Choroid plexus epithelial cell (primary cell): ENCODE measurements around the gene ZNF689.

Source experiments
- DNase-seq: peaks from one replicate; pipeline ENCODE4 v3.0.0-alpha.2; 2010; ENCODE audit warnings: low read depth
- H3K4me3 ChIP-seq: 2 replicates; pipeline ENCODE4 v1.5.1; 2011; ENCODE audit warnings: low read depth, mild to moderate bottlenecking, control low read depth, low read length, moderate library complexity
- CTCF ChIP-seq: conservative IDR thresholded peaks from 2 replicates; pipeline ENCODE4 v1.5.1; 2011; ENCODE audit warnings: low read depth, mild to moderate bottlenecking, control low read depth, inconsistent platforms, low read length, moderate library complexity

ZNF689 gene

DNA sequence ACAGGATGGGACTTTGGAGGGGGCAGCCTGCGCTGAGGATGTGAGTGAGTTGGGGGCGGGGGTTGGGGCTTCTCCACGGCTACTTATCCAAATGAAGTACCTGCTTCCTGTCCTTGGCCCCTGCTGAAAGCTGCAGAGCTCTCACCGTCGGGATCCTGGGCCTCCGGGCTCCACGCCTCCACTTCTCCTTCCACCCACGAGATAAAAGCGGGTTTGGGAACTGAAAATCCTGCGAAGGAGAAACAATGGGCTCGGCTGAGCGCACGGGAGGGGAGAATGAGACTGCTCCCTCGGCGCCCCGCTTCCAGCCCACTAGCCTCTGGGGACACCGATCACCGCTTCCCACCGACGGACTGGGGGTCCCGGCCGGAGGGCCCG is 25.2 kb downstream of the ZNF689 start:
- DNase-seq, result peak; percentile 24
- TF ChIP-seq CTCF, result no peak
- peak overlapping the region; percentile 85 for H3K4me3 ChIP-seq

DNA sequence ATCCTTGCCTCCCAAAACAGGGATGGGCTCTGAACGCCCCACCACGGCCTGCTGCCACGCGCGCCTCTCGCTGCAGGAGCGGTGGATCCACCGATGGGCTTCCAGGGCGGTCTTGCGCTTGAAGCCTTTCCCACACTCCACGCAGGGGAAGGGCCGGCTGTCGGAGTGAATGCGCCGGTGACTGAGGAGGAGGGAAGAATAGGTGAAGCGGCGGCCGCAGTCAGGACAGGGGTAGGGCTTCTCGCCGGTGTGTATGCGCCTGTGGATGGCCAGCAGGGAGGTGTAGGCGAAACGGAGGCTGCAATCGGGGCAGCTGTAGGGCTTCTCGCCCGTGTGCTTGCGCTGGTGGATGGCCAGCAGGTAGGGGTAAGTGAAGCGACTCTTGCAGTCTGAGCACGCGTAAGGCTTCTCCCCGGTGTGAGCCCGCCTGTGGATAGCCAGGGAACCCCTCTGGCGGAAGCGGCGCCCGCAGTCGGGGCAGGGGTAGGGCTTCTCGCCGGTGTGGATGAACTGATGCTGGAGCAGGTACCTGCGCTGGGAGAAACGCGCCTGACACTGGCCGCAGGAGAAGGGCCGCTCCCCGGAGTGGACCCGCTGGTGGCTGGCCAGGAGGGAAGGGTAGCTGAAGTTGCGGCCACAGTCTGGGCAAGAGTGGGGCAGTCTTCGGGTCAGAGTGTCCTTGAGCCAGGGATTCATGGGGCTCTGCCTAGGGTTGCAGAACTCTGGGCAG is 27.4 kb downstream of the ZNF689 start:
- no peak for TF ChIP-seq CTCF

GRCh38 chr16:30581457-30581856 is 28.7 kb downstream of the ZNF689 start:
- no peak for DNase-seq
- H3K4me3 ChIP-seq, result no peak overlapping the region
- TF ChIP-seq CTCF, result no peak

More for the DNA sequence above, 27.4 kb downstream of the ZNF689 start:
- no peak overlapping the region for H3K4me3 ChIP-seq
- DNase-seq, result no peak

DNA sequence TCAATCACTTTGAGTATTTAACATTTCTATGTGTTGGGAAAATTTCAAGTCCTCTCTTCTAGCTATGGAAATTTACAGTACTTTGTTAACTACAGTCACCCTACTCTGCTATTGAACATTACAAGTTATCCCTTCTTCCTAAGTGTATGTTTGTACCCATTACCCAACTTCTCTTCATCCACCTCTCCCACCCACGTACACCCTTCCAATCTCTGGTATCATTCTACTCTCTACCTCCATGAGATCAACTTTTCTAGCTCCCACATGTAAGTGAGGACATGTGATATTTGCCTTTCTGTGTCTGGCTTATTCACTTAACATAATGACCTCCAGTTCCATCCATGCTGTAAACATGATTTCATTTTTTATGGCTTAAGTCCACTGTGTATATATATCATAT is 35.5 kb downstream of the ZNF689 start:
- no peak for DNase-seq
- TF ChIP-seq CTCF, result no peak
- H3K4me3 ChIP-seq, result no peak overlapping the region

DNA sequence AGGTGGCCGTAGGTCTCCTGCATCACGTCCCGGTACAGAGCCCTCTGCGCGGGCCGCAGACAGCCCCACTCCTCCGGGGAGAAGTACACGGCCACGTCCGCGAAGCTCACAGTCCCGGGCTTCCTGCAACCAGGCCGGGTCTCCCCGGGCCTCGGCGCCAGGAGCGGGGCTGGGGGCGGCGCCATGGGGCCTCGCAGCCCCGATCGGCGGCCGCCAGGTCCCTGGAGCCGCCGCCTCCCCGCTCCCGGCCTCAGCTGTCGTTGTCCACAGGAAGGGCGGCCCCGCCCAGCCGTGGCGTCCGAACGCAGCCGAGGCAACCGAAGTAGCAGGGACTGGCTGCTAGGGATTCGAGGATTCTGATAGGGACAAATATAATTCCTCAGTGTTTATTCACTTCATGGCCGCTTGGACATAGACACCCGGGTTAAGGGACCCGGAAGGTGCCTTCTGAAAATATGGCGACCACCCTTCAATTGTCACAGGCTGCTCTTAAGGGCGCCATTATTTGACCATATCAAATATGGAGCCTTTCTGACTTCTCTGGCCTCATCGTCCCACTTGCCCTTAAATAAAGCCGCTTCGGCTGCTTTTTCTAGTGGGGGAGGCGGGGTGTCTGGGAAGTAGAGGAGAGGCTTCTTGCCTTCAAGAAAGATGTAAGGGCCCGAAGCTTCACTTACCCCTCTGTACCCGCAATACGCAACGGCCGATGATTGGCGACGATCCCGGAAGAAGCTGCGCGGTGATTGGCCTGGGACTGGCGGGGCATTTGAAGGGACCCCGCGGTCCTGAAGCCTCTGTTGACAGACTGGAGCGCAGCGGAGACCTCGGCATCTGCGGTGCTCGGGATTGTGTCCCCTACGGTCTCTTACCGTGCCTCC is 38.5 kb downstream of the ZNF689 start, which contains the start of gene ZNF688:
Gene ZNF688 (minus strand): TSS at position 270 of the 878 bp plus-strand sequence. CDS start 85 bp downstream, at position 185.
- H3K4me3 ChIP-seq, result peak within 1 kb of the TSS; percentile 71
- peak; percentile 99 for DNase-seq
- no peak for TF ChIP-seq CTCF

GRCh38 chr16:30570636-30571444 is 39.3 kb downstream of the ZNF689 start:
- DNase-seq, result peak; percentile 43
- TF ChIP-seq CTCF, result no peak
- H3K4me3 ChIP-seq, result peak overlapping the region; percentile 71
